ENCODE data around the gene LRRC10. TPM values are rescaled to one million over a fixed set of nuclear protein-coding genes. Genes with fewer than 3 reads are reported as not detected.

The LRRC10 gene
- polyA plus RNA-seq, 4 donors: not detected

GRCh38 chr12:69589082-69589481 is 21.6 kb downstream of the LRRC10 start:
- no peaks in the 10 kb centered on the region for H3K9me3 ChIP-seq (ENCODE audit: control insufficient read depth in 2 of 2, insufficient read depth in 1 of 2, low read depth in 1 of 2, low read length in 1 of 2)
- H3K27ac ChIP-seq (ENCODE audit: low read depth in 1 of 3, low read length in 2 of 3): no peak overlapping the region
- no peak overlapping the region for H3K4me3 ChIP-seq (ENCODE audit: low read depth in 1 of 3, low read length in 3 of 3)
- no peak for FAIRE-seq
- DNase-seq: no peak
- 85 to 98% (median 89%) methylated on average over 2 of the region's 2 CpGs for WGBS, 3 donors
- peaks cover 12 to 36% (median 20%) of the 10 kb centered on the region in 3 donors for H3K36me3 ChIP-seq (ENCODE audit: control insufficient read depth in 3 of 3, insufficient read depth in 2 of 3, low read depth in 1 of 3, low read length in 3 of 3)
- H3K4me1 ChIP-seq (ENCODE audit: control insufficient read depth in 3 of 3, insufficient read depth in 2 of 3, low read depth in 1 of 3, low read length in 2 of 3): peaks cover 0 to 3% (median 0%) of the 10 kb centered on the region in 3 donors
- no peaks in the 10 kb centered on the region for H3K27me3 ChIP-seq (ENCODE audit: control insufficient read depth in 3 of 3, insufficient read depth in 3 of 3, low read length in 3 of 3)

GRCh38 chr12:69588527-69588926 is 22.2 kb downstream of the LRRC10 start:
- WGBS, 3 donors: 70 to 83% (median 79%) methylated on average over 4 of the region's 4 CpGs
- peaks cover 0 to 3% (median 0%) of the 10 kb centered on the region in 3 donors for H3K4me1 ChIP-seq (ENCODE audit: control insufficient read depth in 3 of 3, insufficient read depth in 2 of 3, low read depth in 1 of 3, low read length in 2 of 3)
- FAIRE-seq (no peak), DNase-seq (peak in 1 of 2 donors; percentile 13)
- H3K27me3 ChIP-seq (ENCODE audit: control insufficient read depth in 3 of 3, insufficient read depth in 3 of 3, low read length in 3 of 3): no peaks in the 10 kb centered on the region
- H3K9me3 ChIP-seq (ENCODE audit: control insufficient read depth in 2 of 2, insufficient read depth in 1 of 2, low read depth in 1 of 2, low read length in 1 of 2): no peaks in the 10 kb centered on the region
- peaks cover 10 to 31% (median 17%) of the 10 kb centered on the region in 3 donors for H3K36me3 ChIP-seq (ENCODE audit: control insufficient read depth in 3 of 3, insufficient read depth in 2 of 3, low read depth in 1 of 3, low read length in 3 of 3)
- H3K4me3 ChIP-seq (ENCODE audit: low read depth in 1 of 3, low read length in 3 of 3): no peak overlapping the region
- no peak overlapping the region for H3K27ac ChIP-seq (ENCODE audit: low read depth in 1 of 3, low read length in 2 of 3)

GRCh38 chr12:69585189-69586062 is 25.3 kb downstream of the LRRC10 start, which contains the start of gene CCT2:
CCT2 (plus strand) TSS chr12:69585459; CDS start chr12:69585522, 63 bp downstream.
- Histone ChIP-seq H3K36me3 (ENCODE audit: control insufficient read depth in 3 of 3, insufficient read depth in 2 of 3, low read depth in 1 of 3, low read length in 3 of 3) (peaks cover 7 to 16% (median 10%) of the 10 kb centered on the region in 3 donors), H3K4me1 (ENCODE audit: control insufficient read depth in 3 of 3, insufficient read depth in 2 of 3, low read depth in 1 of 3, low read length in 2 of 3) (peaks cover 0 to 3% (median 0%) of the 10 kb centered on the region in 3 donors), H3K27ac (ENCODE audit: low read depth in 1 of 3, low read length in 2 of 3) (peak within 1 kb of the TSS; percentile 56 to 99 (median 91)), H3K4me3 (ENCODE audit: low read depth in 1 of 3, low read length in 3 of 3) (peak within 1 kb of the TSS; percentile 76 to 89 (median 76)), H3K9me3 (ENCODE audit: control insufficient read depth in 2 of 2, insufficient read depth in 1 of 2, low read depth in 1 of 2, low read length in 1 of 2) (no peaks in the 10 kb centered on the region), H3K27me3 (ENCODE audit: control insufficient read depth in 3 of 3, insufficient read depth in 3 of 3, low read length in 3 of 3) (no peaks in the 10 kb centered on the region)
- FAIRE-seq (no peak), DNase-seq (peak; percentile 95 to 98)
- WGBS, 3 donors: 0% methylated on average over 61 to 63 of the region's 63 CpGs

DNA sequence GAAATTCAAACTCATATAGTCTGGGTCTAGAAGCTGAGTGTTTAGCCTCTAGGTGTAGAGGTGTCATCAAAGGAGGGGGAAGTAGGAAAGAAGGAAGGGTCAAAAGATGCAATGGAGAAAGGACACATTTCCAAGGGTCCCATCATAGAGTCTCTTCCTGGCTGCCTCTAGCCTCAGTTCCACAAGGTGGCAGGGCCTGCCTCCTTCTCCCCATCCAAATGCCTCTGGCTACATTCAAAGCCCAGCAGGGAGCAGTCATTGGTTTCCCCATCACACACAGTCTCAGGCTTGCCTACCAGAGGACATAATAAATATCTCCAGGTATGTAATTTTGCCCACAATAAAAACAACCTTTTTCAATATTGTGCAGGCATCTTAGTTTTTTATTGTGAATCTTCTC is 27.5 kb downstream of the LRRC10 start:
- DNase-seq: peak in 1 of 2 donors; percentile 10
- FAIRE-seq: no peak
- no peaks in the 10 kb centered on the region for H3K27me3 ChIP-seq (ENCODE audit: control insufficient read depth in 3 of 3, insufficient read depth in 3 of 3, low read length in 3 of 3)
- no peak overlapping the region for H3K27ac ChIP-seq (ENCODE audit: low read depth in 1 of 3, low read length in 2 of 3)
- H3K9me3 ChIP-seq (ENCODE audit: control insufficient read depth in 2 of 2, insufficient read depth in 1 of 2, low read depth in 1 of 2, low read length in 1 of 2): no peaks in the 10 kb centered on the region
- peaks cover 0 to 6% (median 6%) of the 10 kb centered on the region in 3 donors for H3K36me3 ChIP-seq (ENCODE audit: control insufficient read depth in 3 of 3, insufficient read depth in 2 of 3, low read depth in 1 of 3, low read length in 3 of 3)
- no peak overlapping the region for H3K4me3 ChIP-seq (ENCODE audit: low read depth in 1 of 3, low read length in 3 of 3)
- peaks cover 0 to 3% (median 0%) of the 10 kb centered on the region in 3 donors for H3K4me1 ChIP-seq (ENCODE audit: control insufficient read depth in 3 of 3, insufficient read depth in 2 of 3, low read depth in 1 of 3, low read length in 2 of 3)

- H3K27me3 ChIP-seq (ENCODE audit: control insufficient read depth in 3 of 3, insufficient read depth in 3 of 3, low read length in 3 of 3): no peaks in the 10 kb centered on the region
- no peak overlapping the region for H3K4me3 ChIP-seq (ENCODE audit: low read depth in 1 of 3, low read length in 3 of 3)
- FAIRE-seq (no peak), DNase-seq (no peak)
- H3K27ac ChIP-seq (ENCODE audit: low read depth in 1 of 3, low read length in 2 of 3): no peak overlapping the region
- H3K9me3 ChIP-seq (ENCODE audit: control insufficient read depth in 2 of 2, insufficient read depth in 1 of 2, low read depth in 1 of 2, low read length in 1 of 2): no peaks in the 10 kb centered on the region
- H3K4me1 ChIP-seq (ENCODE audit: control insufficient read depth in 3 of 3, insufficient read depth in 2 of 3, low read depth in 1 of 3, low read length in 2 of 3): no peaks in the 10 kb centered on the region
- WGBS, 3 donors: 100% methylated on average over 1 of the region's 1 CpG
- H3K36me3 ChIP-seq (ENCODE audit: control insufficient read depth in 3 of 3, insufficient read depth in 2 of 3, low read depth in 1 of 3, low read length in 3 of 3): peaks cover 0 to 2% (median 0%) of the 10 kb centered on the region in 3 donors
These were observed 30.6 kb downstream of the LRRC10 start for GRCh38 chr12:69580074-69580473.

GRCh38 chr12:69579029-69579428 is 31.7 kb downstream of the LRRC10 start:
- Histone ChIP-seq H3K9me3 (ENCODE audit: control insufficient read depth in 2 of 2, insufficient read depth in 1 of 2, low read depth in 1 of 2, low read length in 1 of 2) (no peaks in the 10 kb centered on the region), H3K27ac (ENCODE audit: low read depth in 1 of 3, low read length in 2 of 3) (no peak overlapping the region), H3K27me3 (ENCODE audit: control insufficient read depth in 3 of 3, insufficient read depth in 3 of 3, low read length in 3 of 3) (no peaks in the 10 kb centered on the region), H3K4me3 (ENCODE audit: low read depth in 1 of 3, low read length in 3 of 3) (no peak overlapping the region), H3K36me3 (ENCODE audit: control insufficient read depth in 3 of 3, insufficient read depth in 2 of 3, low read depth in 1 of 3, low read length in 3 of 3) (peaks cover 5 to 6% (median 5%) of the 10 kb centered on the region in 3 donors), H3K4me1 (ENCODE audit: control insufficient read depth in 3 of 3, insufficient read depth in 2 of 3, low read depth in 1 of 3, low read length in 2 of 3) (no peaks in the 10 kb centered on the region)
- no peak for DNase-seq
- 75 to 86% (median 76%) methylated on average over 4 of the region's 4 CpGs for WGBS, 3 donors
- FAIRE-seq: no peak

DNA sequence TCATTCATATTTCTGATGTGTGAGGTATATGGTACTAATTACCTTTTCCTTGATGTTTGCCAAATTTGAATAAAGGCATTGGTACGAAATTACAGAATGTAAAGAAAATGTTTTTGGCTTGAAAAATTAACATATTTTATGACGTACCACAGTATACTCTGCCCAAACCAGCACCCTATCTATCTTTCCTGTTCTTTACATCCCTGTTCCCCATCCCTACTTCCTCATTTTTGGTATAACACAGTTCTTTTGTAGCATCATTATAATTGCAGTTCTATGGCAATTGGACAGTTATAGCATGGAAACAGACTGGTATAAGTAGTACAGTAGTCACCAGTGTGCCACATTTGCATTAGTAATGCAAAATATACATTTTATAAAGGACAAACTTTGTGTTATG is 32.4 kb downstream of the LRRC10 start:
- H3K4me3 ChIP-seq (ENCODE audit: low read depth in 1 of 3, low read length in 3 of 3): no peak overlapping the region
- 82 to 93% (median 91%) methylated on average over 2 of the region's 2 CpGs for WGBS, 3 donors
- peaks cover 5 to 11% (median 6%) of the 10 kb centered on the region in 3 donors for H3K36me3 ChIP-seq (ENCODE audit: control insufficient read depth in 3 of 3, insufficient read depth in 2 of 3, low read depth in 1 of 3, low read length in 3 of 3)
- H3K27me3 ChIP-seq (ENCODE audit: control insufficient read depth in 3 of 3, insufficient read depth in 3 of 3, low read length in 3 of 3): no peaks in the 10 kb centered on the region
- no peaks in the 10 kb centered on the region for H3K4me1 ChIP-seq (ENCODE audit: control insufficient read depth in 3 of 3, insufficient read depth in 2 of 3, low read depth in 1 of 3, low read length in 2 of 3)
- H3K27ac ChIP-seq (ENCODE audit: low read depth in 1 of 3, low read length in 2 of 3): no peak overlapping the region
- no peak for DNase-seq
- H3K9me3 ChIP-seq (ENCODE audit: control insufficient read depth in 2 of 2, insufficient read depth in 1 of 2, low read depth in 1 of 2, low read length in 1 of 2): no peaks in the 10 kb centered on the region
- FAIRE-seq: no peak

DNA sequence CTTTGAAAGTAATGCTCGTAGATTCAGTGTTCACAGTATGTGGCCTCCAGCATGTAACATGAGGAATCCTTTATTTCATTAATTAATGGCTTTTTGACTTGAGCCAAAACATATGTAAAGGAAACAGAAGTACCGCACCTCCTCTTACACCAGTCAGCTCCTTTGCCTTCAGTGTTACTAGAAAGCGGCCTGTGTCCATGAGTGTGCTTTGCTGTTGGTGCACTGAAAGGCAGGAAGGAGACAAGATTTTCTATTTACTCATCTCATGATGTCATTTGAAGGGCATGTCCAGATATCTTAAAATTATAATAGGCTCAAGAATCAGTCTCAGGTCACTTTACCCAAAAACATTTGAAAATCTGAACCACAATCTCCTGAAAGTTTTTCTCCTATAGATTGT is 35.4 kb downstream of the LRRC10 start:
- DNase-seq (no peak), FAIRE-seq (no peak)
- Histone ChIP-seq H3K36me3 (ENCODE audit: control insufficient read depth in 3 of 3, insufficient read depth in 2 of 3, low read depth in 1 of 3, low read length in 3 of 3) (peaks cover 6 to 23% (median 7%) of the 10 kb centered on the region in 3 donors), H3K27ac (ENCODE audit: low read depth in 1 of 3, low read length in 2 of 3) (no peak overlapping the region), H3K4me3 (ENCODE audit: low read depth in 1 of 3, low read length in 3 of 3) (no peak overlapping the region), H3K4me1 (ENCODE audit: control insufficient read depth in 3 of 3, insufficient read depth in 2 of 3, low read depth in 1 of 3, low read length in 2 of 3) (no peaks in the 10 kb centered on the region), H3K9me3 (ENCODE audit: control insufficient read depth in 2 of 2, insufficient read depth in 1 of 2, low read depth in 1 of 2, low read length in 1 of 2) (no peaks in the 10 kb centered on the region), H3K27me3 (ENCODE audit: control insufficient read depth in 3 of 3, insufficient read depth in 3 of 3, low read length in 3 of 3) (no peaks in the 10 kb centered on the region)
- WGBS, 3 donors: 94 to 99% (median 99%) methylated on average over 3 of the region's 3 CpGs

All from small intestine (tissue), 7 donors.